ENCODE measurements around the gene BCL2. TPM values are rescaled to one million over a fixed set of nuclear protein-coding genes. Genes with fewer than 3 reads are reported as not detected.

BCL2 gene
- total RNA-seq, 1 donor from 2014 or later: 5.2 TPM

GRCh38 chr18:63198868-63199742, 120.5 kb downstream of the BCL2 start:
- Histone ChIP-seq H3K27me3 (ENCODE audit: control insufficient read depth, insufficient read depth, low read length) (no peaks in the 10 kb centered on the region), H3K4me3 (ENCODE audit: low read depth, low read length) (no peak overlapping the region), H3K36me3 (ENCODE audit: control insufficient read depth, insufficient read depth, low read length) (no peaks in the 10 kb centered on the region)
- DNase-seq (ENCODE audit: low read depth): no peak
- no peak for TF ChIP-seq CTCF (IDR thresholded peaks at IDR 0.05; ENCODE audit: insufficient read depth, low read length, poor library complexity, severe bottlenecking)

- no peak for DNase-seq (ENCODE audit: low read depth)
- Histone ChIP-seq H3K27me3 (ENCODE audit: control insufficient read depth, insufficient read depth, low read length) (no peaks in the 10 kb centered on the region), H3K4me3 (ENCODE audit: low read depth, low read length) (no peak overlapping the region), H3K36me3 (ENCODE audit: control insufficient read depth, insufficient read depth, low read length) (no peaks in the 10 kb centered on the region)
- no peak for TF ChIP-seq CTCF (IDR thresholded peaks at IDR 0.05; ENCODE audit: insufficient read depth, low read length, poor library complexity, severe bottlenecking)
Measured at GRCh38 chr18:63198098-63198760, 121.3 kb downstream of the BCL2 start.

- no peak for DNase-seq (ENCODE audit: low read depth)
- no peak overlapping the region for H3K4me3 ChIP-seq (ENCODE audit: low read depth, low read length)
- no peak for TF ChIP-seq CTCF (IDR thresholded peaks at IDR 0.05; ENCODE audit: insufficient read depth, low read length, poor library complexity, severe bottlenecking)
- H3K27me3 ChIP-seq (ENCODE audit: control insufficient read depth, insufficient read depth, low read length): no peaks in the 10 kb centered on the region
- no peaks in the 10 kb centered on the region for H3K36me3 ChIP-seq (ENCODE audit: control insufficient read depth, insufficient read depth, low read length)
Measured at GRCh38 chr18:63197246-63197869, 122.2 kb downstream of the BCL2 start.

- no peak for TF ChIP-seq CTCF (IDR thresholded peaks at IDR 0.05; ENCODE audit: insufficient read depth, low read length, poor library complexity, severe bottlenecking)
- Histone ChIP-seq H3K36me3 (ENCODE audit: control insufficient read depth, insufficient read depth, low read length) (no peaks in the 10 kb centered on the region), H3K27me3 (ENCODE audit: control insufficient read depth, insufficient read depth, low read length) (no peaks in the 10 kb centered on the region), H3K4me3 (ENCODE audit: low read depth, low read length) (no peak overlapping the region)
- DNase-seq (ENCODE audit: low read depth): no peak
Measured at GRCh38 chr18:63195326-63196159, 124.0 kb downstream of the BCL2 start.

- DNase-seq (ENCODE audit: low read depth): no peak
- no peak overlapping the region for H3K4me3 ChIP-seq (ENCODE audit: low read depth, low read length)
- H3K36me3 ChIP-seq (ENCODE audit: control insufficient read depth, insufficient read depth, low read length): no peaks in the 10 kb centered on the region
- no peak for TF ChIP-seq CTCF (IDR thresholded peaks at IDR 0.05; ENCODE audit: insufficient read depth, low read length, poor library complexity, severe bottlenecking)
- no peaks in the 10 kb centered on the region for H3K27me3 ChIP-seq (ENCODE audit: control insufficient read depth, insufficient read depth, low read length)
Measured at GRCh38 chr18:63192885-63193349, 126.7 kb downstream of the BCL2 start.
